Measurements from ENCODE around the gene XPNPEP2. TPM values are rescaled to one million over a fixed set of nuclear protein-coding genes. Genes with fewer than 3 reads are reported as not detected.
A peak's percentile ranks its signal among the peaks of the same experiment; 100 is the strongest.

XPNPEP2 gene
- total RNA-seq, 2 donors from 2014 or later: 0.25 to 0.83 TPM

- no peak overlapping the region for H3K27ac Mint-ChIP-seq
- H3K27me3 Mint-ChIP-seq: no peaks in the 10 kb centered on the region
- ATAC-seq (no peak), DNase-seq (no peak)
- peaks cover 31% of the 10 kb centered on the region for H3K4me1 Mint-ChIP-seq
- no peaks in the 10 kb centered on the region for H3K9me3 ChIP-seq (ENCODE audit: control insufficient read depth, low read length, poor library complexity, severe bottlenecking)
- H3K36me3 Mint-ChIP-seq (ENCODE audit: low read depth): no peaks in the 10 kb centered on the region
- H3K4me3 Mint-ChIP-seq: no peak overlapping the region
These were observed 24.9 kb downstream of the XPNPEP2 start for GRCh38 chrX:129763666-129764065.

- Mint-ChIP-seq H3K4me3 (peak overlapping the region; percentile 60), H3K4me1 (peaks cover 27% of the 10 kb centered on the region), H3K36me3 (ENCODE audit: low read depth) (no peaks in the 10 kb centered on the region), H3K27me3 (no peaks in the 10 kb centered on the region), H3K27ac (peak overlapping the region; percentile 98)
- DNase-seq (no peak), ATAC-seq (no peak)
- H3K9me3 ChIP-seq (ENCODE audit: control insufficient read depth, low read length, poor library complexity, severe bottlenecking): no peaks in the 10 kb centered on the region
These were observed 29.4 kb downstream of the XPNPEP2 start for GRCh38 chrX:129768186-129768585.

DNA sequence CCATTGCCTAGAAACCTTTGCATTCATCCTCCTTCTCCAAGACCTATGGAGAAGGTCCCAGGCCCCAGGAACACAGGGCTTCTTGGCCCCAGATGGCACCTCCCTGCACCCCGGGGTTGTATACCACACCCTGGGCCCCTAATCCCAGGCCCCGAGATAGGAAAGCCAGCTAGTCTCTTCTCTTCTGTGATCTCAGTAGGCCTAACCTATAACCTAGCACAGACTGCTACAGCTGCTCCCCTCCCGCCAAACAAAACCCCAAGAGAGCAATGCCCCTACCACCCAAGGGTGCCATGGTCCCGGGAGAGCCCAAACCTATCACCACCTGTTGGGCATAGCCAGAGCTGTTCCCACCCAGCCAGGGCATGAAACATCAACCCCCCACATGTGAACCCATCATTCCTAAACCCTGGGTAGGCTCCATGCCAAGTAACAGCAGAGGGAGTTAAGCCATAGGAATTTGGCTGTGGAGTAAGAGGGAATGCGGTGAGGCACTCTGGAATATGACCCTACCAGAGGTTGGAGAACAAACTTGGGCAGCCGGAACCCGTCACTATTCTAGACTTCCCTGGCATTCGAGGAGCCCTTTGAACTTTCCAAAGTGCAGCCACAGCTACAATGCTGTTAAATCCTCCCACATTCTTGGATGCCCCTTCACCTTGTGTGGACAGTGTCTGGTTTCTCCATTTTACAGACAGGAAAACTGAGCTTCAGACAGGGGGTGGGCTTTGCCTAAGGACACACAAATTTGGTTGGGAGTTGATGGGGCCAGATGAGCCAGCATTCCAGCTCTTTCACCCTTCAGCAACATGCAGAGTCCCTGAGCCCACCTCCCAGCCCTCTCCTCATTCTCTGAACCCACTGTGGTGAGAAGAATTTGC is 30.0 kb downstream of the XPNPEP2 start:
- peak overlapping the region; percentile 98 for H3K27ac Mint-ChIP-seq
- no peaks in the 10 kb centered on the region for H3K9me3 ChIP-seq (ENCODE audit: control insufficient read depth, low read length, poor library complexity, severe bottlenecking)
- H3K36me3 Mint-ChIP-seq (ENCODE audit: low read depth): no peaks in the 10 kb centered on the region
- peaks cover 24% of the 10 kb centered on the region for H3K4me1 Mint-ChIP-seq
- ATAC-seq: no peak
- no peaks in the 10 kb centered on the region for H3K27me3 Mint-ChIP-seq
- peak overlapping the region; percentile 60 for H3K4me3 Mint-ChIP-seq
- no peak for DNase-seq

GRCh38 chrX:129769467-129770154 is 30.8 kb downstream of the XPNPEP2 start:
- peak overlapping the region; percentile 98 for H3K27ac Mint-ChIP-seq
- H3K4me3 Mint-ChIP-seq: peak overlapping the region; percentile 31
- ATAC-seq (peak; percentile 85), DNase-seq (peak; percentile 32 to 63 (median 41))
- no peaks in the 10 kb centered on the region for H3K27me3 Mint-ChIP-seq
- H3K4me1 Mint-ChIP-seq: peaks cover 24% of the 10 kb centered on the region
- H3K36me3 Mint-ChIP-seq (ENCODE audit: low read depth): no peaks in the 10 kb centered on the region
- H3K9me3 ChIP-seq (ENCODE audit: control insufficient read depth, low read length, poor library complexity, severe bottlenecking): no peaks in the 10 kb centered on the region

DNA sequence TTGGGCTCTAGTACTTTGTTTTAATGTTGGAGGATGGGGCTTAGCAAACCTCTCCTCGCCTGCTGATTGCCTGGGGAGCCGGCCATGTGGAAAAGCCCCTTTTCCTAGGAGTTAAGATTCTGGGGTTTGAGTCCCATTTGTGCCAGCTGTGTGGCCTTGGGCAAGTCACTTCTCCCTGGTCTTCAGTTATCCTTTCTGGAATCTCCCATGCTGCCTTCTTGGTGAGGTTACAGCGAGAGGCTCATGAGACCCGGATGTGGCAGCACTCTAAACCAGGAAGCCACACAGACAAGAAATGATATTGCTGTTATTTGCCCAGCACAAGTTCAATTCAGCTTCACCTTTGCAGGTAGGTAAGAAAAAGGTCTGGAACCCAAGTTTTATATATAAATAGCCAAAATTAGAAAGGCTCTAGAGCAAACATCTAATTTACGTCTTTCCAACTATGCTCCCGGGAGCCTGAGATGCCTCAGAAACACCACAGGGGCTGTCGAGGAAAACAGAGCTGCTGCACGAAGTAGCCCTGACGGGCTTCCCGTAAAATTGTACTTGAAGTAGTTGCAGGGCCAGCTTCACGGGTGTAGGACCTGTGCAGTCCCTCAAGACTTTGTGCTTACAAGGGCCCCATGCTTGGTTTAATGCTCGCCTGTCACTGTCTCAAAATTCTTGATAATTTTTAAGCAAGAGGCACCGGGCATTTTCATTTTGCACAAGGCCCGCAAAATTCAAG is 32.7 kb downstream of the XPNPEP2 start:
- DNase-seq: peak in 1 of 3 donors; percentile 17
- Mint-ChIP-seq H3K27ac (peak overlapping the region; percentile 98), H3K27me3 (no peaks in the 10 kb centered on the region), H3K4me3 (peak overlapping the region; percentile 74), H3K4me1 (peaks cover 32% of the 10 kb centered on the region), H3K36me3 (ENCODE audit: low read depth) (no peaks in the 10 kb centered on the region)
- no peaks in the 10 kb centered on the region for H3K9me3 ChIP-seq (ENCODE audit: control insufficient read depth, low read length, poor library complexity, severe bottlenecking)
- ATAC-seq: peak; percentile 29

- H3K27ac Mint-ChIP-seq: peak overlapping the region; percentile 98
- no peaks in the 10 kb centered on the region for H3K27me3 Mint-ChIP-seq
- peak overlapping the region; percentile 66 for H3K4me3 Mint-ChIP-seq
- H3K4me1 Mint-ChIP-seq: peaks cover 29% of the 10 kb centered on the region
- peak; percentile 40 for ATAC-seq
- H3K36me3 Mint-ChIP-seq (ENCODE audit: low read depth): no peaks in the 10 kb centered on the region
- no peak for DNase-seq
- no peaks in the 10 kb centered on the region for H3K9me3 ChIP-seq (ENCODE audit: control insufficient read depth, low read length, poor library complexity, severe bottlenecking)
These were observed 34.1 kb downstream of the XPNPEP2 start for GRCh38 chrX:129772796-129773431.

GRCh38 chrX:129773649-129774458 is 35.1 kb downstream of the XPNPEP2 start:
- peak overlapping the region; percentile 66 for H3K4me3 Mint-ChIP-seq
- peaks cover 27% of the 10 kb centered on the region for H3K4me1 Mint-ChIP-seq
- H3K27me3 Mint-ChIP-seq: no peaks in the 10 kb centered on the region
- peak overlapping the region; percentile 98 for H3K27ac Mint-ChIP-seq
- H3K9me3 ChIP-seq (ENCODE audit: control insufficient read depth, low read length, poor library complexity, severe bottlenecking): no peaks in the 10 kb centered on the region
- ATAC-seq (no peak), DNase-seq (no peak)
- no peaks in the 10 kb centered on the region for H3K36me3 Mint-ChIP-seq (ENCODE audit: low read depth)

DNA sequence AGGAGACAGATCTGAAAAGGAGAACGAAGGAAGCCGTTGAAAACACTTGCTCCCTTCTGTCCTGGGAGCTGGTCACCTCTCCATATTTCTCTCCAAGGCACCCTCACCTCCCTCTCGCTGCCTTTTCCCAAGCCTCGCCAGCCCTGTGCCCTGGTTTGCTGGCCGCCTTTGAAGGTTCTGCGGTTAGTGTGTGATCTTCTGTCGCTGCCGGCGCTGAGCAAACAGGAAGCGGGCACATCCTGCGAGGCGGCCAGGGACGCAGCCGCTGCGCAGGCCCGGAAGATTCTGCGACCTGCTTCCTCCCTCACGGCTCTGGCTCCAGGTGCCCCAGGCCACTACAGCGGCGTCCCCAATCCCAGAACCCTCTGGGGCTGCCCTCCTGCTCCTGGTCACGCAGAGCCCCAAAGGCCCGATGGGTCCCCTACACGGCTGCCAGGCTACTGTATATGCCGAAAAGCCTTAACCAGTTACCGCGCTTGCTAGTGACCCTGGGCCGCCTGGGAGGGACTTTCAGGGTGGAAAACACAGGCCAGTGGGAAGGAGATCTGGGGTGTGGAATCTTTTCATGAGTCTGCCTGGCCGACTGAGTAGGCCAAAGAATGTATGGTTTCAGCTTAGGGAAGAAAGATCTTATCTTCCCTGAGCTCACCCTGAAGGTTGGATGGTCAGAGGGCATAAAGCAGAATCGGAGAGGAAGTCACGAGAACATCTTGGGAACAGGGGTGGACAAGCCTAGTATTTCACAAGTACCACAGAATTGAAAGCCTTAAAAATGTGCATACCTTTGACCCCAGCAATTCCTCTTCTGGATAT is 38.6 kb downstream of the XPNPEP2 start:
- H3K36me3 Mint-ChIP-seq (ENCODE audit: low read depth): peaks cover 3% of the 10 kb centered on the region
- H3K27ac Mint-ChIP-seq: peak overlapping the region; percentile 98
- peak; percentile 54 for ATAC-seq
- H3K4me1 Mint-ChIP-seq: peaks cover 31% of the 10 kb centered on the region
- no peaks in the 10 kb centered on the region for H3K27me3 Mint-ChIP-seq
- H3K4me3 Mint-ChIP-seq: peak overlapping the region; percentile 83
- peak; percentile 56 to 64 (median 58) for DNase-seq
- H3K9me3 ChIP-seq (ENCODE audit: control insufficient read depth, low read length, poor library complexity, severe bottlenecking): no peaks in the 10 kb centered on the region

GRCh38 chrX:129779086-129779672 is 40.4 kb downstream of the XPNPEP2 start:
- Mint-ChIP-seq H3K4me3 (peak overlapping the region; percentile 98), H3K27ac (peak overlapping the region; percentile 98), H3K27me3 (no peaks in the 10 kb centered on the region), H3K4me1 (peaks cover 41% of the 10 kb centered on the region), H3K36me3 (ENCODE audit: low read depth) (peaks cover 8% of the 10 kb centered on the region)
- DNase-seq (no peak), ATAC-seq (no peak)
- no peaks in the 10 kb centered on the region for H3K9me3 ChIP-seq (ENCODE audit: control insufficient read depth, low read length, poor library complexity, severe bottlenecking)

DNA sequence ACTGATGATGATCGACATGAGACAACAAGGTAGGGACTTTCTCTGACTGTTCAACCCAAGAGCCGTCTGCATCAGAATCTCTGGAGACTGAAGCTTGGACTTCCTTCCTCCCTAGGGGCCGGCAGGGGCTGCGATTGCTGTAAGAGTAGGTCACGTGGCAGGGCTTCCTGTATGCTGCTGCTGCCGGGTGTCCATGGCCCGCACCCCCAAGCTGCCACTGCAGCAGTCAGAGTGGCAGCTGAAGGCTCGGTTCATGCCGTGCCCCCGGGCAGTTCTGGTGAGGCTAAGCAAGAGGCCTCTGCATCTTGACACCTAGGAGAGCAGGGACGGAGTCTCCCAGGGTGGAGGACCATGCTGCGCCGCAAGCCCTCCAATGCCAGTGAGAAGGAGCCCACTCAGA is 41.0 kb downstream of the XPNPEP2 start, which contains the start of gene SASH3:
Gene SASH3, plus strand, starts transcription at position 203 of the 400 bp plus-strand sequence. Its CDS starts 149 bp downstream, at position 352.
- DNase-seq (peak; percentile 37 to 55 (median 40)), ATAC-seq (peak; percentile 47)
- peak within 1 kb of the TSS; percentile 98 for H3K27ac Mint-ChIP-seq
- peak within 1 kb of the TSS; percentile 98 for H3K4me3 Mint-ChIP-seq
- no peaks in the 10 kb centered on the region for H3K9me3 ChIP-seq (ENCODE audit: control insufficient read depth, low read length, poor library complexity, severe bottlenecking)
- H3K27me3 Mint-ChIP-seq: no peaks in the 10 kb centered on the region
- H3K36me3 Mint-ChIP-seq (ENCODE audit: low read depth): peaks cover 8% of the 10 kb centered on the region
- H3K4me1 Mint-ChIP-seq: peaks cover 43% of the 10 kb centered on the region

GRCh38 chrX:129780441-129781105 is 41.8 kb downstream of the XPNPEP2 start:
- H3K4me1 Mint-ChIP-seq: peaks cover 39% of the 10 kb centered on the region
- H3K4me3 Mint-ChIP-seq: peak overlapping the region; percentile 98
- H3K27ac Mint-ChIP-seq: peak overlapping the region; percentile 98
- ATAC-seq (no peak), DNase-seq (no peak)
- no peaks in the 10 kb centered on the region for H3K27me3 Mint-ChIP-seq
- no peaks in the 10 kb centered on the region for H3K9me3 ChIP-seq (ENCODE audit: control insufficient read depth, low read length, poor library complexity, severe bottlenecking)
- peaks cover 8% of the 10 kb centered on the region for H3K36me3 Mint-ChIP-seq (ENCODE audit: low read depth)

Data from T-helper 17 cell (primary cell).